ENCODE data around the gene UCK2. TPM values are rescaled to one million over a fixed set of nuclear protein-coding genes. Genes with fewer than 3 reads are reported as not detected.

Gene UCK2
- total and polyA plus RNA-seq, 2 experiments from 2014 or later = 101 to 149 TPM

GRCh38 chr1:165824269-165824643 lies 3.2 kb upstream of the UCK2 start:
- Mint-ChIP-seq H3K4me3 (no peak overlapping the region), H3K27ac (no peak overlapping the region), H3K9me3 (no peaks in the 10 kb centered on the region; the same call in 2 of the 3 replicates), H3K36me3 (ENCODE audit: low read depth) (peaks cover 2% of the 10 kb centered on the region), H3K4me1 (peaks cover 15% of the 10 kb centered on the region), H3K27me3 (ENCODE audit: insufficient read depth, low read depth, poor library complexity) (peaks cover 11% of the 10 kb centered on the region)
- Histone ChIP-seq H3K36me3 (ENCODE audit: insufficient read depth) (no peaks in the 10 kb centered on the region), H3F3A (replicated peaks; ENCODE audit: low read depth) (no peaks in the 10 kb centered on the region), H3K79me2 (replicated peaks; ENCODE audit: insufficient read depth) (peaks cover 12% of the 10 kb centered on the region), H3K4me3 (no peak overlapping the region), H4K20me1 (replicated peaks; ENCODE audit: insufficient read depth) (no peaks in the 10 kb centered on the region), H3K9me2 (ENCODE audit: insufficient read depth) (no peaks in the 10 kb centered on the region), H2AFZ (no peak overlapping the region), H3K4me2 (no peak overlapping the region), H3K27me3 (ENCODE audit: insufficient read depth) (no peaks in the 10 kb centered on the region), H3K4me1 (ENCODE audit: insufficient read depth) (peaks cover 19% of the 10 kb centered on the region), H3K27ac (ENCODE audit: low read depth) (no peak overlapping the region)
- no peak for DNase-seq (ENCODE audit: low spot score)
- ATAC-seq = no peak
- TF ChIP-seq CREB1 (CRISPR knock-in tag; IDR thresholded peaks at IDR 0.05; ENCODE audit: low read depth) (no peak), ZNF331 (CRISPR knock-in tag; IDR thresholded peaks at IDR 0.05; ENCODE audit: low read depth) (no peak), EZH2 (IDR thresholded peaks at IDR 0.05; ENCODE audit: low read depth, unreplicated experiment) (no peak), JUNB (IDR thresholded peaks at IDR 0.05; ENCODE audit: unreplicated experiment) (no peak), REST (IDR thresholded peaks at IDR 0.05; ENCODE audit: unreplicated experiment) (no peak), NANOG (IDR thresholded peaks at IDR 0.05; ENCODE audit: borderline replicate concordance) (no peak), EZH2phosphoT487 (IDR thresholded peaks at IDR 0.05; ENCODE audit: unreplicated experiment) (no peak), ZNF114 (CRISPR knock-in tag; IDR thresholded peaks at IDR 0.05) (no peak), POLR2AphosphoS5 (IDR thresholded peaks at IDR 0.05; ENCODE audit: low read depth) (no peak), STAT1 (IDR thresholded peaks at IDR 0.05; ENCODE audit: unreplicated experiment) (no peak), ETS1 (IDR thresholded peaks at IDR 0.05) (no peak), ZNF462 (CRISPR knock-in tag; IDR thresholded peaks at IDR 0.05) (no peak), CTCF (conservative IDR thresholded peaks at IDR 0.05; ENCODE audit: low read depth in 2 of 2) (no peak)
